ENCODE results near the gene NID1. TPM values are rescaled to one million over a fixed set of nuclear protein-coding genes. Genes with fewer than 3 reads are reported as not detected.
"Not testable (repeated sequence)": the region's sequence is repeated elsewhere in the genome, so short reads cannot be mapped to it uniquely, and the experiment has no call there.

NID1 gene
- total RNA-seq, 1 donor from 2014 or later, result 321 TPM

GRCh38 chr1:236000781-236001180 lies 64.1 kb downstream of the NID1 start:
- DNase-seq (ENCODE audit: extremely low read depth, low read depth, low spot score), result no peak

DNA sequence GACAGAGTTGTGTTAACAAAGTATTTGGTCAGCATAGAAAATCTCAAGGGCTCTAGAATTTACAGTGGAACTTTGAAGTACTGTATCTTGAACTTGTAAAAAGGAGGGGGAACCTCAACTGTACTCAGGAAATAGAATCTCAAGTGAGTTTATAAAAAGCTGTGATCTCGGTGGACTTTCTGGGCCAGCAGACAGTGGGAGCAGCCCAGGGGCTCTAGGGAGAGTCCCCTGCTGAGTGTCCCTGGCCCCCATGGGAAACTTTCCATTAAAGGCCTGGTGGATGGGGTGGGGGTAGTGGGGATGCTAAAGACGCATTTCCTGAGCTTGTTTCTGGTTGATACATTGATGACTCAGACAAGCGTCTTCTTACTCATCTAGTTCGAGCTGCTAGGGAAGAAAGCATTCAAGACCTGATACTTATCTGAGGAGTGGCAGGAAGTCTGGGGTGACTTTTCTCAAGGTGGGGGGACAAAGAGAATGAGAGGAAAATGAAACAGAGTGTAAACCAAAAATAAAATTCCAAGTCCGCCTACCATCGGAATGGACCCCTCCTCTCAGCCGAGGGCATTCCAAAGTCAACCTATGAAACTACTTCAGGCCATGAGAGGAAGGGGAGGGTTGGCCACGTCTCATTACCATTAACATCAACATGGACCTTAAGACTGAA lies 65.5 kb downstream of the NID1 start:
- DNase-seq (ENCODE audit: extremely low read depth, low read depth, low spot score), result peak; percentile 88

DNA sequence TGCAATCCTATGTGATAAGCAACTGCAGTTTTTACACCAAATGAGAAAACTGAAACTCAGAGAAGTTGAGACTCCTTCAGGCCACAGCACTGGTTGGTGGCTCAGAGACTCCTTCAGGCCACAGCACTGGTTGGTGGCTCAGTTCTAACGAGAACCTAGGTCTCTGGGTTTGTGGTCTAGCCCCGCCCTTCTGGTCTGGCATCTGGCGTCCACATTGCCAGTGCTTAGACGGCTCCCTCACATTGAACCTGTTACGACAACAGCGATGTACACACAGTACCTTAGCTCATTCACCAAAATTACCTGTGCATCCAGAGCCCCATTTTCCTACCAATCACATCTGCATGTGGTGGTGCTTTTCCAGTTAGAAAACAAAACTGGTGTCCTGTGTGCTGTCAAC lies 66.1 kb downstream of the NID1 start:
- DNase-seq (ENCODE audit: extremely low read depth, low read depth, low spot score), result no peak

- DNase-seq (ENCODE audit: extremely low read depth, low read depth, low spot score), result no peak
These were observed 67.0 kb downstream of the NID1 start for GRCh38 chr1:235997931-235998330.

GRCh38 chr1:235997049-235997448 lies 67.8 kb downstream of the NID1 start:
- no peak for DNase-seq (ENCODE audit: extremely low read depth, low read depth, low spot score)

- no peak for DNase-seq (ENCODE audit: extremely low read depth, low read depth, low spot score)
These were observed 68.7 kb downstream of the NID1 start for GRCh38 chr1:235996048-235996785.

- no peak for DNase-seq (ENCODE audit: extremely low read depth, low read depth, low spot score)
These were observed 69.4 kb downstream of the NID1 start for GRCh38 chr1:235995511-235995910.

DNA sequence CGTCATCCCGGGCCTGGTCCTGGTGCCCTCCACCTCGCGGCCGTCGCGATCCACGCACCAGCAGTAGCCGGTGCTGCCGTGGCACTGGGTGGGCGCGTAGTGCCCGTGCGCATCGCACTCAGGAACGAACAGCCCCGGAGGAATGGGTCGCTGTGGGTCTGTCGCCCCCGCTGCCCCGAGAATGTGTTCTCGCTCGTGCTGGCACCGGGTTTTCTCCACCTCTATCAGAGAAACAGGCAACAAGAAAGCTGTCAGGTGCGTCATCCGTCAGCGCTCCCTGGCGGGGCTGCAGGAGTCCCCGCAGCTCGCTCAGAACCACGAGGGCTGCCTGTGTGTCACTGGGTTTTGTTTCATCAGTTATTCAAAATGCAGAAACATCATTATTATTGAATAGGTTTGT lies 71.2 kb downstream of the NID1 start:
- no peak for DNase-seq (ENCODE audit: extremely low read depth, low read depth, low spot score)

DNA sequence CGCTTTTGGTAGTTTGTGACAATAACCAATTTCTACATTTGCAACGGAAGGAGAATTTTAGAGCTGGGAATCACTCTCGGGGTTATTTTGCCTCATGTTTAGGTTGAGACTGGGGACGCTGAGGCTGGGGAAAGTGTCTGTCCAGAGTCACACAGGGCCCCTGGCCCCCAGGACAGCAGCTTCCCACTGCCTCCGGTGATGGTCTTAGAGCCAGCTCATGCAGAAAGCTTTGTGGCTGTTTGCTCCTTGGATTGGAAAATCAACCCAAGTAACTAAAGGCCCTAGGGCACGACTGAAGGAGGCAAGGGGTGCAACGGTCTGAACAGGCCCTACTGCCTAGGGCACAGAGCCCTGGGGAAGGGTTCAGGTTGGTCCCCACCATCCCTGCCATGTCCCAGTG lies 72.0 kb downstream of the NID1 start:
- DNase-seq (ENCODE audit: extremely low read depth, low read depth, low spot score), result no peak

GRCh38 chr1:235992346-235992745 lies 72.5 kb downstream of the NID1 start:
- no peak for DNase-seq (ENCODE audit: extremely low read depth, low read depth, low spot score)

GRCh38 chr1:235990330-235990795 lies 74.5 kb downstream of the NID1 start:
- no peak for DNase-seq (ENCODE audit: extremely low read depth, low read depth, low spot score)

GRCh38 chr1:235989105-235989504 lies 75.8 kb downstream of the NID1 start:
- DNase-seq (ENCODE audit: extremely low read depth, low read depth, low spot score), result no peak

DNA sequence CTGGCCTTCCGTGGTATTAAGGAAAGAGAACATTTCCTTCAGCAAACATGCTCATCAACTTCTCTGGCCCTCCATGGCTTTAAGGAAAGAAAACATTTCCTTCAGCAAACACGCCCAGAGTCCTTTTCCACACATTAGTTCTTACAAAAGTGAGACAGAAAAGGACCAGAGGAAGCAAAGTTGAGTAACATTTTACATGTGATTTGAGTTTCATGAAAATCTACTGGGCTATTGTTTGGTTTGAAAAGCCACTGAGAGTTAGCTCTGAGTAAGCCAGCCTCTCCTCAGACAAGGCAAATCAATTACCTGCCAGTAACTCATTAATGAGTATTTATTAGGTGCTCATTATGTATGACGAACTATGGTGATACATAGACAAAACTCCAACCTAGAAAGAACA lies 78.0 kb downstream of the NID1 start:
- DNase-seq (ENCODE audit: extremely low read depth, low read depth, low spot score), result peak; percentile 78

- DNase-seq (ENCODE audit: extremely low read depth, low read depth, low spot score), result peak; percentile 68
These were observed 80.7 kb downstream of the NID1 start for GRCh38 chr1:235984041-235984825.

DNA sequence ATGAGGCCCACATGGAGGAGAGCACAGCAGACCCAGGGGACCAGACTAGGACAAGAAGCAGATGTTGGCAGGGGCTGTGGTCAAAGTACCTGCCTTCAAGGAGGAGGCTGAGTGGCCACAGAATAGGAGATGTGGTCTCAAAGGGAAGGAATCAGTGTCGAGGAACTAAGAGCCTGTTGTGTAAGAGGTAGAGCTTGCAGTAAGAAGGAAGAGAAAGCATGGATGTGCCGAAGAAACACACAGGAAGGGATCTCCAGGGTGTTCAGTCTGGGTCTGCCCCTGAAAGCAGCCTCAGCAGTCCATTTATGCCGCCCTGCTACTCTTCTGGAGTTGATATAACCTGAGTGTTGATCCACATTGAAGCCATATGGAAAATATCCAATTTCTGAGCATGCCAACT lies 83.9 kb downstream of the NID1 start:
- DNase-seq (ENCODE audit: extremely low read depth, low read depth, low spot score), result no peak

DNA sequence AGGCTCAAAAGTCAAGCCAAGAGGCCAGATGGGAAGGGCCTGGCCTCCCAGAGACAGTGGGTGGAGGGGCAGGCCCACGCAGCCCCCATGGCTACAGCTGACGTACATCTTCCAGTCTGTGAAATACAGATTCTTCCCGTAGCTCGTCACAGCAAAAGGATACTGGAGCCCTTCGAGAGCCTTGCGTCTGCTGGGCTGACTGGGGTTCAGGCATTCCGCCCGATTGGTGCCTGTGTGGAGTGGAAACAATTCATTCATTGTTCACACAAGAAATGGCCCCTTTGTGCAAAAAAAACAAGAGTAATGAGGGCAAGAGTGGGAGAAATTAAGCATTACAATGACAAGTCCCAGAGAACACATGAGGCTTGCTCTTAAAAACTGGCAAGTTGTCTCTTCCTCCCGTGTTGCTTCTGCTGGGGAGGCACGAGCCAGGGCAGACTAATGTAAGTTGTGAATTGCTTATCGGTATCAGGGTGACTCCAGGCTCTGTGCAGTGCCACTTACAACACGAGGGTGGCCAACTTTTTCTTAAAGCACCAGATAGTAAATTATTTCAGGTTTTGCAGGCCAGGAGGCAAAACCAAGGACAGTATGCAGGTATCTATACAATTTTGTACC lies 85.1 kb downstream of the NID1 start:
- DNase-seq (ENCODE audit: extremely low read depth, low read depth, low spot score), result no peak

- DNase-seq (ENCODE audit: extremely low read depth, low read depth, low spot score), result no peak
These were observed 85.7 kb downstream of the NID1 start for GRCh38 chr1:235979176-235979575.

DNA sequence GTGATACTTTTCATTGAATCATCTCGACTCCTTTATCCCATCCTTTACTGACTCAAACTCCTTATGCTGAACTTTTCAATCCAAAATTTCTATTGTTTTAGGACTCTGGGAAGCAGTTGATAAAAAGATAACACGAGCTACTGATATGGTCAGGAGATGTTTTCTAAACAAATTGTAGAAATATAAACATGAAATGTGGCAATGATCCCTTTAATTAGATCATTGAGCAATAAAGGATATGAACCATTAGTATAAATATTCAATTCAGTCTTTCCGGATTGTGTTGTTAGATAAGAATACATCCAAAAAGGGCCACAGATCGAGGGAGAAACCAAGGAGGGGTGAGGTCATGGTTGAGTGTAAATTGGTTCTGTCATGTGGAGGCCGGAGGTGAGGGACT lies 88.4 kb downstream of the NID1 start:
- DNase-seq (ENCODE audit: extremely low read depth, low read depth, low spot score), result no peak

DNA sequence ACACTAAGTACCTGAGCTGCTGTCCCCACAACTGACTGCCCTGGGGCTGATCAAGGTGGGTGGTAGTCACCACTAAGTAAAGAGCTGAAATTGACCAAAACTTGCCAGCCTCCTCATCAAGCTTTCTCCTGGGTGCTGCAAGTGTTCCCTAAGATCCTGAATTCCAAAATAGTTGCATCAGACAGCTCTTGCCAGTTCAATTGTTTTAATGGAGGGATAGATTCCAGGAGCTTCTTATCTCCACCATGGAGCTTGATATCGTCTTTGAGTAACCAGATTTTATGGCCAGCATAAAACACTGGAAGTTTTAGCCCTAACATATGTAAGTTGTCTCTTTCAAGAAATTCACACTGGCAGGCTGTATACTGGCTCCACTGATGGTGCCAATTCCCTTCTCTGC lies 90.3 kb downstream of the NID1 start:
- DNase-seq (ENCODE audit: extremely low read depth, low read depth, low spot score), result no peak

DNA sequence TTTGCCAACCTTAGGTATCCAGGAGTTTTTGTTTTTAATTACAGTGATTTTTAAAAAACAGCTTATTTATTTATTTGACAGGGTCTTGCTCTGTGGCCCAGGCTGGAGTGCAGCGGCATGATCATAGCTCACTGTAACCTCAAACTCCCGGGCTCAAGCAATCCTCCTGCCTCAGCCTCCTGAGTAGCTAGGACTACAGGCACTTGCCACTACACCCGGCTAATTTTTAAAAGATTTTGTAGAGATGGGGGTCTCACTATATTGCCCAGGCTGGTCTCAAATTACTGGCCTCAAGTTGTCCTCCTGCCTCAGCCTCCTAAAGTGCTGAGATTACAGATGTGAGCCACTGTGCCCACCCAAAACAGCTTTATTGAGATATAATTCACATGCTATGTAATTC lies 92.2 kb downstream of the NID1 start:
- not testable (repeated sequence) for DNase-seq (ENCODE audit: extremely low read depth, low read depth, low spot score)

- DNase-seq (ENCODE audit: extremely low read depth, low read depth, low spot score), result no peak
These were observed 92.6 kb downstream of the NID1 start for GRCh38 chr1:235972311-235972689.
